HepG2 (cell line): Measurements from ENCODE around the gene NEDD4L. TPM values are rescaled to one million over a fixed set of nuclear protein-coding genes. Genes with fewer than 3 reads are reported as not detected.

ENCODE experiments used
- ARID2 ChIP-seq: sonication (generic); formaldehyde crosslinking; IDR thresholded peaks from 2 replicates; pipeline ENCODE4 v1.8.1; 2022; ENCODE audit warnings: mild to moderate bottlenecking, missing genetic modification reagents, borderline replicate concordance
- ARNTL ChIP-seq: sonication (generic); formaldehyde crosslinking; IDR thresholded peaks from 2 replicates; pipeline ENCODE4 v1.4.0; 2020; ENCODE audit warnings: mild to moderate bottlenecking, missing genetic modification reagents
- CHCHD3 ChIP-seq: sonication (generic); formaldehyde crosslinking; IDR thresholded peaks from 2 replicates; pipeline ENCODE4 v1.8.0; 2022; ENCODE audit warnings: mild to moderate bottlenecking, missing genetic modification reagents, moderate library complexity
- CSRNP1 ChIP-seq: sonication (generic); formaldehyde crosslinking; IDR thresholded peaks from 2 replicates; pipeline ENCODE4 v1.8.1; 2023; ENCODE audit warnings: mild to moderate bottlenecking, missing genetic modification reagents
- EP300 ChIP-seq, 3 experiments: sonication (generic) in 1 of 3; formaldehyde crosslinking in 1 of 3; IDR thresholded peaks; 2 replicates each; pipeline versions ENCODE4 v1.5.1 to v1.6.1; 2011 to 2020; ENCODE audit warnings: low read depth in 2 of 3, low read length in 2 of 3, borderline replicate concordance in 1 of 3, improper control_type of control experiment in 1 of 3, mild to moderate bottlenecking in 1 of 3, missing genetic modification reagents in 1 of 3, moderate library complexity in 1 of 3
- ERF ChIP-seq: IDR thresholded peaks from 2 replicates; pipeline ENCODE4 v1.6.1; 2018; ENCODE audit warnings: missing biosample characterization, missing genetic modification reagents
- ETV5 ChIP-seq: IDR thresholded peaks from 2 replicates; pipeline ENCODE4 v1.6.1; 2018; ENCODE audit warnings: missing biosample characterization, missing genetic modification reagents, inconsistent platforms, borderline replicate concordance
- HDAC1 ChIP-seq: sonication (generic); formaldehyde crosslinking; IDR thresholded peaks from 2 replicates; pipeline ENCODE4 v1.5.1; 2020; ENCODE audit warnings: mild to moderate bottlenecking, missing genetic modification reagents
- IKZF4 ChIP-seq: sonication (generic); formaldehyde crosslinking; IDR thresholded peaks from 2 replicates; pipeline ENCODE4 v1.5.1; 2020; ENCODE audit warnings: borderline replicate concordance, mild to moderate bottlenecking, low read depth, missing genetic modification reagents; ENCODE audit errors: not compliant biosample characterization
- NBN ChIP-seq: fragments of 450-650 bp; conservative IDR thresholded peaks from 2 replicates; pipeline ENCODE4 v1.6.1; 2017
- RFX3 ChIP-seq: IDR thresholded peaks from 2 replicates; pipeline ENCODE4 v1.6.1; 2016; ENCODE audit warnings: missing biosample characterization, missing genetic modification reagents
- TBP ChIP-seq: sonication (generic); formaldehyde crosslinking; IDR thresholded peaks from 2 replicates; pipeline ENCODE4 v1.5.0; 2020; ENCODE audit warnings: missing genetic modification reagents
- TOPORS ChIP-seq: sonication (generic); formaldehyde crosslinking; IDR thresholded peaks from 2 replicates; pipeline ENCODE4 v1.8.0; 2023; ENCODE audit warnings: mild to moderate bottlenecking, missing genetic modification reagents
- UBTF ChIP-seq: sonication (generic); formaldehyde crosslinking; IDR thresholded peaks from 2 replicates; pipeline ENCODE4 v1.4.0; 2020; ENCODE audit warnings: mild to moderate bottlenecking, missing genetic modification reagents
- ZNF101 ChIP-seq: sonication (generic); formaldehyde crosslinking; IDR thresholded peaks from 2 replicates; pipeline ENCODE4 v1.4.0; 2020; ENCODE audit warnings: mild to moderate bottlenecking, low read depth, missing genetic modification reagents, borderline replicate concordance
- ZNF296 ChIP-seq: sonication (generic); formaldehyde crosslinking; conservative IDR thresholded peaks from 2 replicates; pipeline ENCODE4 v1.5.0; 2020; ENCODE audit warnings: mild to moderate bottlenecking, missing genetic modification reagents
- ZNF3 ChIP-seq: IDR thresholded peaks from 2 replicates; pipeline ENCODE4 v1.7.0; 2017; ENCODE audit warnings: inconsistent platforms
- ZNF331 ChIP-seq: sonication (generic); formaldehyde crosslinking; IDR thresholded peaks from 2 replicates; pipeline ENCODE4 v1.4.0; 2020; ENCODE audit warnings: missing genetic modification reagents
- ZNF333 ChIP-seq: sonication (generic); formaldehyde crosslinking; IDR thresholded peaks from 2 replicates; pipeline ENCODE4 v1.4.0; 2020; ENCODE audit warnings: mild to moderate bottlenecking, missing genetic modification reagents, borderline replicate concordance
- ZNF343 ChIP-seq: sonication (generic); formaldehyde crosslinking; IDR thresholded peaks from 2 replicates; pipeline ENCODE4 v1.4.0; 2020; ENCODE audit warnings: mild to moderate bottlenecking, missing genetic modification reagents
- ZNF430 ChIP-seq: sonication (generic); formaldehyde crosslinking; IDR thresholded peaks from 2 replicates; pipeline ENCODE4 v1.9.0; 2021; ENCODE audit warnings: mild to moderate bottlenecking, missing genetic modification reagents
- ZNF7 ChIP-seq: IDR thresholded peaks from 2 replicates; pipeline ENCODE4 v1.6.1; 2016; ENCODE audit warnings: missing biosample characterization, missing genetic modification reagents
- ZNF709 ChIP-seq: sonication (generic); formaldehyde crosslinking; IDR thresholded peaks from 2 replicates; pipeline ENCODE4 v1.5.0; 2020; ENCODE audit warnings: mild to moderate bottlenecking, missing genetic modification reagents
- ZNF883 ChIP-seq: sonication (generic); formaldehyde crosslinking; IDR thresholded peaks from 2 replicates; pipeline ENCODE4 v1.5.1; 2020; ENCODE audit warnings: mild to moderate bottlenecking, missing genetic modification reagents; ENCODE audit errors: not compliant biosample characterization
- ZZZ3 ChIP-seq: sonication (generic); formaldehyde crosslinking; IDR thresholded peaks from 2 replicates; pipeline ENCODE4 v1.4.0; 2020; ENCODE audit warnings: missing genetic modification reagents, mild to moderate bottlenecking, borderline replicate concordance
- polyA plus RNA-seq, 8 experiments: library from polyadenylated mRNA; depleted of rRNA in 3 of 8; stranded (reverse) in 7 of 8; unstranded in 1 of 8; fragments of >200 nt; fragmentation: Illumina TruSeq in 4 of 8; extraction: Trizol in 4 of 8; gene quantifications; 2 replicates each; pipeline versions ENCODE4 v1.2.1 to v1.2.3, GENCODE V29; 2011 to 2016; ENCODE audit warnings: low read depth in 4 of 8, missing spikeins in 1 of 8, mixed read lengths in 1 of 8; ENCODE audit not compliant: insufficient read depth in 1 of 8
- total RNA-seq, 5 experiments: library from RNA; depleted of rRNA; stranded (reverse); fragments of >200 nt; fragmentation: Illumina TruSeq; extraction: Trizol; gene quantifications; 2 replicates each; pipeline ENCODE4 v1.2.3, GENCODE V29; 2016; ENCODE audit warnings: low read depth in 1 of 5
- TF ChIP-seq, protein P1 (sequence below): IDR thresholded peaks from 2 replicates; pipeline ENCODE4 v1.6.1; 2016; ENCODE audit warnings: missing compliant biosample characterization, missing genetic modification reagents, borderline replicate concordance

Gene NEDD4L
- total and polyA plus RNA-seq, 2 of the 13 experiments (the other 11 are each of a cell fraction or from before 2014, with no cell fraction given), result 168 to 390 TPM

- TF ChIP-seq ZNF343 (CRISPR knock-in tag) (peak; percentile 62; the same call in 1 of the 2 replicates), ARID2 (CRISPR knock-in tag) (no peak), ZNF296 (CRISPR knock-in tag) (peak; percentile 93), ZNF709 (CRISPR knock-in tag) (no peak; the same call in 1 of the 2 replicates), ETV5 (CRISPR knock-in tag) (peak; percentile 97), ZNF3 (CRISPR knock-in tag) (no peak), ZNF430 (peak; percentile 93; the same call in 1 of the 2 replicates), ZNF7 (CRISPR knock-in tag) (no peak), IKZF4 (CRISPR knock-in tag) (no peak), NBN (no peak), UBTF (no peak; the same call in none of the 2 replicates), ZNF331 (CRISPR knock-in tag) (no peak), RFX3 (no peak; the same call in 1 of the 2 replicates), ZNF883 (CRISPR knock-in tag) (peak; percentile 41), EP300 (IDR thresholded peaks at IDR 0.05; ENCODE audit: low read depth in 2 of 2, low read length in 2 of 2) (peak; percentile 95 to 100), EP300 (CRISPR knock-in tag; IDR thresholded peaks at IDR 0.05; ENCODE audit: borderline replicate concordance) (peak; percentile 99), CHCHD3 (CRISPR knock-in tag) (no peak), CSRNP1 (CRISPR knock-in tag) (no peak; the same call in 1 of the 2 replicates), TBP (CRISPR knock-in tag) (no peak), TOPORS (CRISPR knock-in tag) (no peak), ZNF333 (CRISPR knock-in tag) (no peak), HDAC1 (CRISPR knock-in tag) (peak; percentile 77), ERF (CRISPR knock-in tag) (peak; percentile 67), ZNF101 (CRISPR knock-in tag) (no peak), ZZZ3 (CRISPR knock-in tag) (no peak), ARNTL (CRISPR knock-in tag) (peak; percentile 97)
- TF ChIP-seq, protein P1, sequence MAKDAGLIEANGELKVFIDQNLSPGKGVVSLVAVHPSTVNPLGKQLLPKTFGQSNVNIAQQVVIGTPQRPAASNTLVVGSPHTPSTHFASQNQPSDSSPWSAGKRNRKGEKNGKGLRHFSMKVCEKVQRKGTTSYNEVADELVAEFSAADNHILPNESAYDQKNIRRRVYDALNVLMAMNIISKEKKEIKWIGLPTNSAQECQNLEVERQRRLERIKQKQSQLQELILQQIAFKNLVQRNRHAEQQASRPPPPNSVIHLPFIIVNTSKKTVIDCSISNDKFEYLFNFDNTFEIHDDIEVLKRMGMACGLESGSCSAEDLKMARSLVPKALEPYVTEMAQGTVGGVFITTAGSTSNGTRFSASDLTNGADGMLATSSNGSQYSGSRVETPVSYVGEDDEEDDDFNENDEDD (CRISPR knock-in tag), result no peak; the same call in 1 of the 2 replicates
Measured at GRCh38 chr18:58407649-58408407, 363.8 kb downstream of the NEDD4L start (continued).
